GM23338 (cell line): ENCODE data around the gene SLC39A11. TPM values are rescaled to one million over a fixed set of nuclear protein-coding genes. Genes with fewer than 3 reads are reported as not detected.

Experiments used
- ATAC-seq: fragments of 200-7000 bp; cut with Tn5 transposase; 3 replicates; pipeline ENCODE4 v1.9.1; 2020
- DNase-seq: peaks from one replicate; pipeline ENCODE4 v3.0.0-alpha.2; 2015; ENCODE audit warnings: low spot score
- H2AFZ ChIP-seq: fragments of 200-600 bp; sonication (generic); 2 replicates; pipeline ENCODE4 v1.8.0; 2016; ENCODE audit warnings: antibody characterized with exemption, mild to moderate bottlenecking, moderate library complexity
- H3F3A ChIP-seq: fragments of 200-600 bp; sonication (generic); replicated peaks from 2 replicates; pipeline ENCODE4 v1.8.0; 2017; ENCODE audit warnings: antibody characterized with exemption, mixed run types, low read depth
- H3K27ac ChIP-seq: fragments of 200-600 bp; sonication (generic); 2 replicates; pipeline ENCODE4 v1.6.1; 2016; ENCODE audit warnings: low read depth
- H3K27me3 ChIP-seq: fragments of 200-600 bp; sonication (generic); 2 replicates; pipeline ENCODE4 v1.8.0; 2016; ENCODE audit warnings: mild to moderate bottlenecking, mixed run types, moderate library complexity; ENCODE audit not compliant: insufficient read depth
- H3K36me3 ChIP-seq: fragments of 200-600 bp; sonication (generic); 2 replicates; pipeline ENCODE4 v1.8.0; 2016; ENCODE audit warnings: mild to moderate bottlenecking; ENCODE audit not compliant: insufficient read depth
- H3K4me1 ChIP-seq: fragments of 200-600 bp; sonication (generic); 2 replicates; pipeline ENCODE4 v1.8.0; 2016; ENCODE audit warnings: mild to moderate bottlenecking, moderate library complexity; ENCODE audit not compliant: insufficient read depth
- H3K4me2 ChIP-seq: fragments of 200-600 bp; sonication (generic); 2 replicates; pipeline ENCODE4 v1.7.1; 2017; ENCODE audit warnings: mixed run types
- H3K4me3 ChIP-seq: fragments of 200-600 bp; sonication (generic); 2 replicates; pipeline ENCODE4 v1.6.1; 2016; ENCODE audit warnings: mixed run types
- H3K79me2 ChIP-seq: fragments of 200-600 bp; sonication (generic); replicated peaks from 2 replicates; pipeline ENCODE4 v1.8.0; 2017; ENCODE audit warnings: mild to moderate bottlenecking; ENCODE audit not compliant: insufficient read depth
- H3K9me2 ChIP-seq: fragments of 200-600 bp; sonication (generic); 2 replicates; pipeline ENCODE4 v1.8.0; 2017; ENCODE audit not compliant: insufficient read depth
- H4K20me1 ChIP-seq: fragments of 200-600 bp; sonication (generic); replicated peaks from 2 replicates; pipeline ENCODE4 v1.8.0; 2017; ENCODE audit warnings: mild to moderate bottlenecking; ENCODE audit not compliant: insufficient read depth
- H3K27ac Mint-ChIP-seq: 2 replicates; pipeline ENCODE4 v1.8.0; 2020; ENCODE audit warnings: inconsistent platforms, mild to moderate bottlenecking, moderate library complexity, mixed read lengths
- H3K27me3 Mint-ChIP-seq: 3 replicates; pipeline ENCODE4 v1.8.0; 2022; ENCODE audit warnings: low read depth, mild to moderate bottlenecking, moderate library complexity, mixed read lengths, inconsistent platforms; ENCODE audit not compliant: insufficient read depth, poor library complexity
- H3K36me3 Mint-ChIP-seq: 3 replicates; pipeline ENCODE4 v1.8.0; 2021; ENCODE audit warnings: low read depth, mild to moderate bottlenecking, inconsistent platforms, moderate library complexity, mixed read lengths
- H3K4me1 Mint-ChIP-seq: 3 replicates; pipeline ENCODE4 v1.8.0; 2020; ENCODE audit warnings: mild to moderate bottlenecking, inconsistent platforms, mixed read lengths
- H3K4me3 Mint-ChIP-seq: 3 replicates; pipeline ENCODE4 v1.8.0; 2021; ENCODE audit warnings: moderate library complexity, mild to moderate bottlenecking, inconsistent platforms, mixed read lengths
- H3K9me3 Mint-ChIP-seq: 3 replicates; pipeline ENCODE4 v1.8.0; 2020; ENCODE audit warnings: moderate library complexity, mild to moderate bottlenecking, inconsistent platforms, mixed read lengths
- CREB1 ChIP-seq: fragments of 250-450 bp; sonication (Bioruptor Pico); IDR thresholded peaks from 2 replicates; pipeline ENCODE4 v1.5.0; 2020; ENCODE audit warnings: low read depth, mild to moderate bottlenecking, moderate library complexity
- EZH2 ChIP-seq: fragments of 200-600 bp; sonication (generic); IDR thresholded peaks from one replicate; pipeline ENCODE4 v1.8.0; 2017; ENCODE audit warnings: antibody characterized with exemption, mild to moderate bottlenecking, low read depth; ENCODE audit not compliant: unreplicated experiment
- EZH2phosphoT487 ChIP-seq: fragments of 200-600 bp; sonication (generic); IDR thresholded peaks from one replicate; pipeline ENCODE4 v1.8.1; 2018; ENCODE audit warnings: antibody characterized with exemption; ENCODE audit not compliant: unreplicated experiment
- JUNB ChIP-seq: IDR thresholded peaks from one replicate; pipeline ENCODE4 v1.6.1; 2016; ENCODE audit warnings: antibody characterized with exemption; ENCODE audit not compliant: unreplicated experiment
- NANOG ChIP-seq: IDR thresholded peaks from 2 replicates; pipeline ENCODE4 v1.6.1; 2016; ENCODE audit warnings: antibody characterized with exemption, borderline replicate concordance
- POLR2AphosphoS5 ChIP-seq: IDR thresholded peaks from 2 replicates; pipeline ENCODE4 v1.6.1; 2016; ENCODE audit warnings: antibody characterized with exemption, low read depth
- STAT1 ChIP-seq: IDR thresholded peaks from one replicate; pipeline ENCODE4 v1.6.1; 2016; ENCODE audit warnings: antibody characterized with exemption; ENCODE audit not compliant: unreplicated experiment
- ZNF114 ChIP-seq: fragments of 250-450 bp; sonication (Bioruptor Pico); IDR thresholded peaks from 2 replicates; pipeline ENCODE4 v1.5.0; 2020; ENCODE audit warnings: mild to moderate bottlenecking, moderate library complexity
- ZNF331 ChIP-seq: fragments of 250-450 bp; sonication (Bioruptor Pico); IDR thresholded peaks from 2 replicates; pipeline ENCODE4 v1.5.0; 2020; ENCODE audit warnings: low read depth, mild to moderate bottlenecking, moderate library complexity
- polyA plus RNA-seq: library from polyadenylated mRNA; unstranded; fragments of >200 nt; fragmentation: Nextera tagmentation; extraction: Ambion mirVana; gene quantifications from 2 replicates; pipeline ENCODE4 v1.2.1, GENCODE V29; 2016
- total RNA-seq: library from RNA; depleted of rRNA; stranded (reverse); fragments of >200 nt; shearing (Covaris generic); gene quantifications from 2 replicates; pipeline ENCODE4 v1.2.3, GENCODE V29; 2014
- TF ChIP-seq, protein P1 (sequence below): IDR thresholded peaks from one replicate; pipeline ENCODE4 v1.6.1; 2018; ENCODE audit warnings: antibody characterized with exemption; ENCODE audit not compliant: unreplicated experiment
- TF ChIP-seq, protein P2 (sequence below): IDR thresholded peaks from 2 replicates; pipeline ENCODE4 v1.6.1; 2016; ENCODE audit warnings: antibody characterized with exemption
- TF ChIP-seq, protein P3 (sequence below): fragments of 250-450 bp; sonication (Bioruptor Pico); IDR thresholded peaks from 2 replicates; pipeline ENCODE4 v1.5.0; 2020; ENCODE audit warnings: mild to moderate bottlenecking, moderate library complexity
- TF ChIP-seq, protein P4 (sequence below), 2 experiments: fragments of 200-600 bp in 1 of 2; sonication (generic) in 1 of 2; conservative IDR thresholded peaks; 2 replicates each; pipeline versions ENCODE4 v1.5.1 to v1.6.1; 2016 to 2017; ENCODE audit warnings: antibody characterized with exemption in 2 of 2, low read depth in 2 of 2, mild to moderate bottlenecking in 2 of 2, moderate library complexity in 1 of 2

The SLC39A11 gene
- total and polyA plus RNA-seq, 2 experiments from 2014 or later, result 10.8 to 18.1 TPM

DNA sequence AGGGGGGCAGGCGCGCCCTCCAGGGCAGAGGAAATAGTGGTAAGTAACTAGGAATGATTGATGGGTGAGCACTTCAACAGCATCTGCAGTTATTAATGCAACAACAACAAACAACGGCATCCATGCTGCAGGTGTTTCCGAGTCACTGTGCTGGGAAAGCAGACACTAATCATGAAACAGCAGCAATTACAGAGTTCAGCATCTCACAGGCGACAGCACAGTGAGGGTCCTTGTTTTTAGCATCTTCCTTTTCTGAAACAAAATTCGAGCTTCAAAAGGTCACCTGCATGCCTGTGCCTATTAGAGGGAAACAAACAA, 191.9 kb downstream of the SLC39A11 start:
- H3K9me2 ChIP-seq, result no peaks in the 10 kb centered on the region
- DNase-seq (no peak), ATAC-seq (no peak)
- no peak overlapping the region for H3K27ac ChIP-seq
- no peaks in the 10 kb centered on the region for H3K27me3 ChIP-seq
- H3K9me3 Mint-ChIP-seq, result no peaks in the 10 kb centered on the region
- no peak overlapping the region for H2AFZ ChIP-seq
- no peaks in the 10 kb centered on the region for H4K20me1 ChIP-seq
- H3K36me3 Mint-ChIP-seq, result no peaks in the 10 kb centered on the region
- H3K27me3 Mint-ChIP-seq, result peaks cover 9% of the 10 kb centered on the region
- peaks cover 25% of the 10 kb centered on the region for H3K4me1 Mint-ChIP-seq
- no peak overlapping the region for H3K4me3 Mint-ChIP-seq
- H3K4me1 ChIP-seq, result no peaks in the 10 kb centered on the region
- no peaks in the 10 kb centered on the region for H3K36me3 ChIP-seq
- H3K4me3 ChIP-seq, result no peak overlapping the region
- H3K79me2 ChIP-seq, result no peaks in the 10 kb centered on the region
- no peaks in the 10 kb centered on the region for H3F3A ChIP-seq
- TF ChIP-seq NANOG, result no peak
- TF ChIP-seq, protein P1, sequence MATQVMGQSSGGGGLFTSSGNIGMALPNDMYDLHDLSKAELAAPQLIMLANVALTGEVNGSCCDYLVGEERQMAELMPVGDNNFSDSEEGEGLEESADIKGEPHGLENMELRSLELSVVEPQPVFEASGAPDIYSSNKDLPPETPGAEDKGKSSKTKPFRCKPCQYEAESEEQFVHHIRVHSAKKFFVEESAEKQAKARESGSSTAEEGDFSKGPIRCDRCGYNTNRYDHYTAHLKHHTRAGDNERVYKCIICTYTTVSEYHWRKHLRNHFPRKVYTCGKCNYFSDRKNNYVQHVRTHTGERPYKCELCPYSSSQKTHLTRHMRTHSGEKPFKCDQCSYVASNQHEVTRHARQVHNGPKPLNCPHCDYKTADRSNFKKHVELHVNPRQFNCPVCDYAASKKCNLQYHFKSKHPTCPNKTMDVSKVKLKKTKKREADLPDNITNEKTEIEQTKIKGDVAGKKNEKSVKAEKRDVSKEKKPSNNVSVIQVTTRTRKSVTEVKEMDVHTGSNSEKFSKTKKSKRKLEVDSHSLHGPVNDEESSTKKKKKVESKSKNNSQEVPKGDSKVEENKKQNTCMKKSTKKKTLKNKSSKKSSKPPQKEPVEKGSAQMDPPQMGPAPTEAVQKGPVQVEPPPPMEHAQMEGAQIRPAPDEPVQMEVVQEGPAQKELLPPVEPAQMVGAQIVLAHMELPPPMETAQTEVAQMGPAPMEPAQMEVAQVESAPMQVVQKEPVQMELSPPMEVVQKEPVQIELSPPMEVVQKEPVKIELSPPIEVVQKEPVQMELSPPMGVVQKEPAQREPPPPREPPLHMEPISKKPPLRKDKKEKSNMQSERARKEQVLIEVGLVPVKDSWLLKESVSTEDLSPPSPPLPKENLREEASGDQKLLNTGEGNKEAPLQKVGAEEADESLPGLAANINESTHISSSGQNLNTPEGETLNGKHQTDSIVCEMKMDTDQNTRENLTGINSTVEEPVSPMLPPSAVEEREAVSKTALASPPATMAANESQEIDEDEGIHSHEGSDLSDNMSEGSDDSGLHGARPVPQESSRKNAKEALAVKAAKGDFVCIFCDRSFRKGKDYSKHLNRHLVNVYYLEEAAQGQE, result no peak
- TF ChIP-seq, protein P2, sequence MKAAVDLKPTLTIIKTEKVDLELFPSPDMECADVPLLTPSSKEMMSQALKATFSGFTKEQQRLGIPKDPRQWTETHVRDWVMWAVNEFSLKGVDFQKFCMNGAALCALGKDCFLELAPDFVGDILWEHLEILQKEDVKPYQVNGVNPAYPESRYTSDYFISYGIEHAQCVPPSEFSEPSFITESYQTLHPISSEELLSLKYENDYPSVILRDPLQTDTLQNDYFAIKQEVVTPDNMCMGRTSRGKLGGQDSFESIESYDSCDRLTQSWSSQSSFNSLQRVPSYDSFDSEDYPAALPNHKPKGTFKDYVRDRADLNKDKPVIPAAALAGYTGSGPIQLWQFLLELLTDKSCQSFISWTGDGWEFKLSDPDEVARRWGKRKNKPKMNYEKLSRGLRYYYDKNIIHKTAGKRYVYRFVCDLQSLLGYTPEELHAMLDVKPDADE, result no peak
- TF ChIP-seq, protein P3, sequence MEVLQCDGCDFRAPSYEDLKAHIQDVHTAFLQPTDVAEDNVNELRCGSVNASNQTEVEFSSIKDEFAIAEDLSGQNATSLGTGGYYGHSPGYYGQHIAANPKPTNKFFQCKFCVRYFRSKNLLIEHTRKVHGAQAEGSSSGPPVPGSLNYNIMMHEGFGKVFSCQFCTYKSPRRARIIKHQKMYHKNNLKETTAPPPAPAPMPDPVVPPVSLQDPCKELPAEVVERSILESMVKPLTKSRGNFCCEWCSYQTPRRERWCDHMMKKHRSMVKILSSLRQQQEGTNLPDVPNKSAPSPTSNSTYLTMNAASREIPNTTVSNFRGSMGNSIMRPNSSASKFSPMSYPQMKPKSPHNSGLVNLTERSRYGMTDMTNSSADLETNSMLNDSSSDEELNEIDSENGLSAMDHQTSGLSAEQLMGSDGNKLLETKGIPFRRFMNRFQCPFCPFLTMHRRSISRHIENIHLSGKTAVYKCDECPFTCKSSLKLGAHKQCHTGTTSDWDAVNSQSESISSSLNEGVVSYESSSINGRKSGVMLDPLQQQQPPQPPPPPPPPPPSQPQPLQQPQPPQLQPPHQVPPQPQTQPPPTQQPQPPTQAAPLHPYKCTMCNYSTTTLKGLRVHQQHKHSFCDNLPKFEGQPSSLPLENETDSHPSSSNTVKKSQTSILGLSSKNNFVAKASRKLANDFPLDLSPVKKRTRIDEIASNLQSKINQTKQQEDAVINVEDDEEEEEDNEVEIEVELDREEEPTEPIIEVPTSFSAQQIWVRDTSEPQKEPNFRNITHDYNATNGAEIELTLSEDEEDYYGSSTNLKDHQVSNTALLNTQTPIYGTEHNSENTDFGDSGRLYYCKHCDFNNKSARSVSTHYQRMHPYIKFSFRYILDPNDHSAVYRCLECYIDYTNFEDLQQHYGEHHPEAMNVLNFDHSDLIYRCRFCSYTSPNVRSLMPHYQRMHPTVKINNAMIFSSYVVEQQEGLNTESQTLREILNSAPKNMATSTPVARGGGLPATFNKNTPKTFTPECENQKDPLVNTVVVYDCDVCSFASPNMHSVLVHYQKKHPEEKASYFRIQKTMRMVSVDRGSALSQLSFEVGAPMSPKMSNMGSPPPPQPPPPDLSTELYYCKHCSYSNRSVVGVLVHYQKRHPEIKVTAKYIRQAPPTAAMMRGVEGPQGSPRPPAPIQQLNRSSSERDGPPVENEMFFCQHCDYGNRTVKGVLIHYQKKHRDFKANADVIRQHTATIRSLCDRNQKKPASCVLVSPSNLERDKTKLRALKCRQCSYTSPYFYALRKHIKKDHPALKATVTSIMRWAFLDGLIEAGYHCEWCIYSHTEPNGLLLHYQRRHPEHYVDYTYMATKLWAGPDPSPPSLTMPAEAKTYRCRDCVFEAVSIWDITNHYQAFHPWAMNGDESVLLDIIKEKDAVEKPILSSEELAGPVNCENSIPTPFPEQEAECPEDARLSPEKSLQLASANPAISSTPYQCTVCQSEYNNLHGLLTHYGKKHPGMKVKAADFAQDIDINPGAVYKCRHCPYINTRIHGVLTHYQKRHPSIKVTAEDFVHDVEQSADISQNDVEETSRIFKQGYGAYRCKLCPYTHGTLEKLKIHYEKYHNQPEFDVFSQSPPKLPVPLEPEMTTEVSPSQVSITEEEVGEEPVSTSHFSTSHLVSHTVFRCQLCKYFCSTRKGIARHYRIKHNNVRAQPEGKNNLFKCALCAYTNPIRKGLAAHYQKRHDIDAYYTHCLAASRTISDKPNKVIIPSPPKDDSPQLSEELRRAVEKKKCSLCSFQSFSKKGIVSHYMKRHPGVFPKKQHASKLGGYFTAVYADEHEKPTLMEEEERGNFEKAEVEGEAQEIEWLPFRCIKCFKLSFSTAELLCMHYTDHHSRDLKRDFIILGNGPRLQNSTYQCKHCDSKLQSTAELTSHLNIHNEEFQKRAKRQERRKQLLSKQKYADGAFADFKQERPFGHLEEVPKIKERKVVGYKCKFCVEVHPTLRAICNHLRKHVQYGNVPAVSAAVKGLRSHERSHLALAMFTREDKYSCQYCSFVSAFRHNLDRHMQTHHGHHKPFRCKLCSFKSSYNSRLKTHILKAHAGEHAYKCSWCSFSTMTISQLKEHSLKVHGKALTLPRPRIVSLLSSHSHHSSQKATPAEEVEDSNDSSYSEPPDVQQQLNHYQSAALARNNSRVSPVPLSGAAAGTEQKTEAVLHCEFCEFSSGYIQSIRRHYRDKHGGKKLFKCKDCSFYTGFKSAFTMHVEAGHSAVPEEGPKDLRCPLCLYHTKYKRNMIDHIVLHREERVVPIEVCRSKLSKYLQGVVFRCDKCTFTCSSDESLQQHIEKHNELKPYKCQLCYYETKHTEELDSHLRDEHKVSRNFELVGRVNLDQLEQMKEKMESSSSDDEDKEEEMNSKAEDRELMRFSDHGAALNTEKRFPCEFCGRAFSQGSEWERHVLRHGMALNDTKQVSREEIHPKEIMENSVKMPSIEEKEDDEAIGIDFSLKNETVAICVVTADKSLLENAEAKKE (CRISPR knock-in tag), result no peak
- TF ChIP-seq STAT1, result no peak
- no peak for TF ChIP-seq EZH2phosphoT487
- TF ChIP-seq POLR2AphosphoS5, result no peak
- TF ChIP-seq, protein P4, sequence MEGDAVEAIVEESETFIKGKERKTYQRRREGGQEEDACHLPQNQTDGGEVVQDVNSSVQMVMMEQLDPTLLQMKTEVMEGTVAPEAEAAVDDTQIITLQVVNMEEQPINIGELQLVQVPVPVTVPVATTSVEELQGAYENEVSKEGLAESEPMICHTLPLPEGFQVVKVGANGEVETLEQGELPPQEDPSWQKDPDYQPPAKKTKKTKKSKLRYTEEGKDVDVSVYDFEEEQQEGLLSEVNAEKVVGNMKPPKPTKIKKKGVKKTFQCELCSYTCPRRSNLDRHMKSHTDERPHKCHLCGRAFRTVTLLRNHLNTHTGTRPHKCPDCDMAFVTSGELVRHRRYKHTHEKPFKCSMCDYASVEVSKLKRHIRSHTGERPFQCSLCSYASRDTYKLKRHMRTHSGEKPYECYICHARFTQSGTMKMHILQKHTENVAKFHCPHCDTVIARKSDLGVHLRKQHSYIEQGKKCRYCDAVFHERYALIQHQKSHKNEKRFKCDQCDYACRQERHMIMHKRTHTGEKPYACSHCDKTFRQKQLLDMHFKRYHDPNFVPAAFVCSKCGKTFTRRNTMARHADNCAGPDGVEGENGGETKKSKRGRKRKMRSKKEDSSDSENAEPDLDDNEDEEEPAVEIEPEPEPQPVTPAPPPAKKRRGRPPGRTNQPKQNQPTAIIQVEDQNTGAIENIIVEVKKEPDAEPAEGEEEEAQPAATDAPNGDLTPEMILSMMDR (conservative IDR thresholded peaks at IDR 0.05; ENCODE audit: low read depth in 2 of 2), result no peak
- TF ChIP-seq ZNF331 (CRISPR knock-in tag), result no peak
- no peak for TF ChIP-seq EZH2
- no peak for TF ChIP-seq JUNB
- no peak for TF ChIP-seq CREB1 (CRISPR knock-in tag)
- no peak for TF ChIP-seq ZNF114 (CRISPR knock-in tag)
- H3K27ac Mint-ChIP-seq, result peak overlapping the region; percentile 37; the same call in 1 of the 2 replicates
- H3K4me2 ChIP-seq, result no peak overlapping the region
